ENCODE measurements around the gene SP3. TPM values are rescaled to one million over a fixed set of nuclear protein-coding genes. Genes with fewer than 3 reads are reported as not detected.

The SP3 gene
- 10 to 100 TPM; 80.5 to 84.0 TPM for total RNA-seq

DNA sequence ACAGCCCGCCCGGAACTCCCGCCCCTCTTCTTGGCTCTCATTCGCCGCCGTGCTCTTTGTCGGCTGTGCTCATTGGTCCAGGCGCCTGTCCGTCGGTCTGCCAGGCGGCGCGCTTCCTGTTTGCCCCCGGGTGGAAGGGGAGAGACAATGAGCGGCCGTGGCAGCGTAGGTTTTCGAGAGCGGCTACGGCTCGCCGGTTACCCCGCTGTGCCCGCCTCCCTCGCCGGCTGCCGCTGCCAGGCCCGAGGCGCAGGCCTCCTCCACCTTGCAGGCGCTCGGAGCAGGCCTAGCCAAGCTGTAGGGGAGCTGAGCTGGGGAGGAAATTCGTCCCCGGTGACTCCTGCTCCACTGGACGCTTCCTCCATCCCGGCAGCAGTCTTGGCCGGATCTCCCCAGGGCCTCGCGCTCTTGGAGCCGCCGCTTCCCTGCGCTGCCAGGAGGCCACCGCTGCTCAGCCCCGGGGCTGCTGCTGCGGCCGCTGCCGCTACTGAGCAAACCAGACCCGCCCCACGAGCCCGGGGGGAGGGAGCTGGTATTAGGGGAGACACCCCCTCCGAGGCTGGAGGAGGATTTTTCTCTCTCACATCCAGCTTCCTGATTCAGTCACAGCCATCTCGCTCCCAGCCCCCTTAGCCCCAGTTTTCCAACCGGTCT lies at the start of gene SP3:
Gene SP3 (minus strand): TSS at position 2 of the 654 bp plus-strand sequence. CDS start 202 bp downstream, outside the sequence.
- CTCF ChIA-PET: interaction anchor here (0.8 kb wide), 1 partner anchor 10 kb away, joined by 3 read pairs; no protein-coding TSS in a partner anchor
- Mint-ChIP-seq H3K27ac (peak within 1 kb of the TSS; percentile 95), H3K27me3 (no peaks in the 10 kb centered on the region), H3K36me3 (ENCODE audit: low read depth) (peaks cover 26% of the 10 kb centered on the region), H3K4me3 (peak within 1 kb of the TSS; percentile 88), H3K9me3 (no peaks in the 10 kb centered on the region), H3K4me1 (ENCODE audit: low read depth) (peaks cover 24% of the 10 kb centered on the region)
- intact Hi-C loops (cut with micrococcal nuclease): loop anchor here (10.0 kb wide), 1 partner anchor 379 kb away; no protein-coding TSS in a partner anchor
- DNase-seq (peak; percentile 96), ATAC-seq (peak; percentile 76)
- TF ChIP-seq CTCF (IDR thresholded peaks at IDR 0.05): no peak
- POLR2A ChIA-PET: no interaction called here

- Mint-ChIP-seq H3K4me1 (ENCODE audit: low read depth) (peaks cover 8% of the 10 kb centered on the region), H3K4me3 (no peak overlapping the region), H3K27me3 (peaks cover 4% of the 10 kb centered on the region), H3K9me3 (no peaks in the 10 kb centered on the region), H3K36me3 (ENCODE audit: low read depth) (no peaks in the 10 kb centered on the region), H3K27ac (no peak overlapping the region)
- ATAC-seq: no peak
- DNase-seq: no peak
- ChIA-PET POLR2A (no interaction called here), CTCF (interaction anchor here (1.0 kb wide), 1 partner anchor 19 kb away, joined by 3 read pairs; no protein-coding TSS in a partner anchor)
- intact Hi-C loops (cut with micrococcal nuclease): no loop called here
- TF ChIP-seq CTCF (IDR thresholded peaks at IDR 0.05): no peak
Observed at GRCh38 chr2:174014699-174015070, 49.5 kb upstream of the SP3 start.

- H3K27me3 Mint-ChIP-seq: peaks cover 4% of the 10 kb centered on the region
- ChIA-PET POLR2A (interaction anchor here (0.7 to 1.0 kb wide), 2 partner anchors 10 to 32 kb away, joined by 3 read pairs; no protein-coding TSS in a partner anchor), CTCF (interaction anchor here (1.4 kb wide), 1 partner anchor 26 kb away, joined by 3 read pairs; no protein-coding TSS in a partner anchor)
- TF ChIP-seq CTCF (IDR thresholded peaks at IDR 0.05): no peak
- H3K36me3 Mint-ChIP-seq (ENCODE audit: low read depth): no peaks in the 10 kb centered on the region
- ATAC-seq (no peak), DNase-seq (no peak)
- intact Hi-C loops (cut with micrococcal nuclease): no loop called here
- H3K4me3 Mint-ChIP-seq: no peak overlapping the region
- H3K27ac Mint-ChIP-seq: no peak overlapping the region
- peaks cover 8% of the 10 kb centered on the region for H3K4me1 Mint-ChIP-seq (ENCODE audit: low read depth)
- H3K9me3 Mint-ChIP-seq: no peaks in the 10 kb centered on the region
Observed at GRCh38 chr2:174014011-174014698, 49.0 kb upstream of the SP3 start.

DNA sequence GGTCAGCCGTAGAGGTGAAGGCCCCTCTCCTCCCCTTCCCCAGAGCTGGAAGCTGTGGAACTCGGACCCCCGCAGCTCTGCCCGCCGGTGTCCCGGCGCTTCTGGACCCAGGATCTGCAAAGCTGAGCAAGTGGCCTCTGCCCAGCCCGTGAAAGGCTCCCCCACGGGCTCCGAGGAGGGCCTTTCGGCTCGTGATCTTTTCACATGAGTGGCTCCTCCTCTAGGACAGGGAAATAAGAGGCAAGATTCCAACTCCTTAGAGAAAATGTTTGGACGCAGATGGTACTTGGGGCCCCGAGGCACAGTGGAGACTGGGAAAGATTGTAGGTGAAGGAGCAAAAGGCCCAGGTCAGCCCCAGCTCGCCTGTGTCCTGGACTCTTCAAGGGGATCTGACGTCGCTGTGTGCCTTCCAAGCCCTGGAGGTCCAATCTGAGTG lies 48.2 kb upstream of the SP3 start:
- no peak overlapping the region for H3K4me3 Mint-ChIP-seq
- CTCF ChIA-PET: interaction anchor here (1.4 kb wide), 1 partner anchor 25 kb away, joined by 3 read pairs; no protein-coding TSS in a partner anchor
- H3K36me3 Mint-ChIP-seq (ENCODE audit: low read depth): no peaks in the 10 kb centered on the region
- H3K27me3 Mint-ChIP-seq: peaks cover 6% of the 10 kb centered on the region
- intact Hi-C loops (cut with micrococcal nuclease): no loop called here
- H3K4me1 Mint-ChIP-seq (ENCODE audit: low read depth): peaks cover 8% of the 10 kb centered on the region
- DNase-seq (no peak), ATAC-seq (no peak)
- no peak for TF ChIP-seq CTCF (IDR thresholded peaks at IDR 0.05)
- H3K27ac Mint-ChIP-seq: peak overlapping the region; percentile 48
- no peaks in the 10 kb centered on the region for H3K9me3 Mint-ChIP-seq
- POLR2A ChIA-PET: interaction anchor here (0.7 to 1.0 kb wide), 2 partner anchors 11 to 32 kb away, joined by 3 read pairs; no protein-coding TSS in a partner anchor

Data from activated CD8-positive, alpha-beta T cell treated with anti-CD3 and anti-CD28 coated beads for 36 hours (primary cell).